IMR-90 (cell line): ENCODE results near the gene GRIA4.

ENCODE experiments used
- BHLHE40 ChIP-seq: fragments of 150-350 bp; IDR thresholded peaks from 2 replicates; pipeline ENCODE4 v1.6.1; 2016; ENCODE audit warnings: mild to moderate bottlenecking, low read depth, low read length
- CHD1 ChIP-seq: IDR thresholded peaks from 2 replicates; pipeline ENCODE4 v1.6.1; 2012; ENCODE audit warnings: low read depth, low read length, improper control_type of control experiment
- POLR2A ChIP-seq: IDR thresholded peaks from 2 replicates; pipeline ENCODE4 v1.6.1; 2012; ENCODE audit warnings: mild to moderate bottlenecking, low read depth, low read length
- RAD21 ChIP-seq: IDR thresholded peaks from 2 replicates; pipeline ENCODE4 v1.6.1; 2012; ENCODE audit warnings: low read length, improper control_type of control experiment
- SMC3 ChIP-seq: fragments of 150-350 bp; IDR thresholded peaks from 2 replicates; pipeline ENCODE4 v1.6.1; 2016; ENCODE audit warnings: low read depth, mild to moderate bottlenecking, antibody characterized with exemption, low read length, moderate library complexity
- USF2 ChIP-seq: fragments of 150-350 bp; IDR thresholded peaks from 2 replicates; pipeline ENCODE4 v1.6.1; 2017; ENCODE audit warnings: mild to moderate bottlenecking, antibody characterized with exemption, low read length, low read depth
- TF ChIP-seq, protein P1 (sequence below): conservative IDR thresholded peaks from 2 replicates; pipeline ENCODE4 v1.5.1; 2012; ENCODE audit warnings: mild to moderate bottlenecking, low read depth, low read length, improper control_type of control experiment

DNA sequence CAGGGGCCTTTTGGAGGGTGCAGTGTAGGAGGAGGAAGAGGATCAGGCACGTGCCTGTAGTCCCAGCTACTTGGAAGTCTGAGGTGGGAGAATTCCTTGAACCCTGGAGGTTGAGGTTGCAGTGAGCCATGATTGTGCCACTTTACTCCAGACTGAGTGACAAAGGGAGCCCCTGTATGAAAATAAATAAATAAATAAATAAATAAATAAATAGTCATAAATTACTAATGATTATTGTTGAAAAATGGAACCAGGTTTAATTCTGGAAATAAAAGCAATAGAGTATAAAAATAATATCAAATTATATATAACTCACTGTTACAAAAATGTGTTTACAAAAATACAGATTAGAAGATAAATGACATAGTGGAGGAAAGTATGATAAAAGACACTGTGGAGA is 37.9 kb downstream of the GRIA4 start:
- TF ChIP-seq, protein P1, sequence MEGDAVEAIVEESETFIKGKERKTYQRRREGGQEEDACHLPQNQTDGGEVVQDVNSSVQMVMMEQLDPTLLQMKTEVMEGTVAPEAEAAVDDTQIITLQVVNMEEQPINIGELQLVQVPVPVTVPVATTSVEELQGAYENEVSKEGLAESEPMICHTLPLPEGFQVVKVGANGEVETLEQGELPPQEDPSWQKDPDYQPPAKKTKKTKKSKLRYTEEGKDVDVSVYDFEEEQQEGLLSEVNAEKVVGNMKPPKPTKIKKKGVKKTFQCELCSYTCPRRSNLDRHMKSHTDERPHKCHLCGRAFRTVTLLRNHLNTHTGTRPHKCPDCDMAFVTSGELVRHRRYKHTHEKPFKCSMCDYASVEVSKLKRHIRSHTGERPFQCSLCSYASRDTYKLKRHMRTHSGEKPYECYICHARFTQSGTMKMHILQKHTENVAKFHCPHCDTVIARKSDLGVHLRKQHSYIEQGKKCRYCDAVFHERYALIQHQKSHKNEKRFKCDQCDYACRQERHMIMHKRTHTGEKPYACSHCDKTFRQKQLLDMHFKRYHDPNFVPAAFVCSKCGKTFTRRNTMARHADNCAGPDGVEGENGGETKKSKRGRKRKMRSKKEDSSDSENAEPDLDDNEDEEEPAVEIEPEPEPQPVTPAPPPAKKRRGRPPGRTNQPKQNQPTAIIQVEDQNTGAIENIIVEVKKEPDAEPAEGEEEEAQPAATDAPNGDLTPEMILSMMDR: no peak
- no peak for TF ChIP-seq BHLHE40
- no peak for TF ChIP-seq RAD21
- no peak for TF ChIP-seq CHD1
- no peak for TF ChIP-seq SMC3
- no peak for TF ChIP-seq POLR2A
- TF ChIP-seq USF2: no peak
